ENCODE measurements around the gene SLFN13.
A peak's percentile ranks its signal among the peaks of the same experiment; 100 is the strongest.
"Not testable (repeated sequence)": the region's sequence is repeated elsewhere in the genome, so short reads cannot be mapped to it uniquely, and the experiment has no call there.

The SLFN13 gene

DNA sequence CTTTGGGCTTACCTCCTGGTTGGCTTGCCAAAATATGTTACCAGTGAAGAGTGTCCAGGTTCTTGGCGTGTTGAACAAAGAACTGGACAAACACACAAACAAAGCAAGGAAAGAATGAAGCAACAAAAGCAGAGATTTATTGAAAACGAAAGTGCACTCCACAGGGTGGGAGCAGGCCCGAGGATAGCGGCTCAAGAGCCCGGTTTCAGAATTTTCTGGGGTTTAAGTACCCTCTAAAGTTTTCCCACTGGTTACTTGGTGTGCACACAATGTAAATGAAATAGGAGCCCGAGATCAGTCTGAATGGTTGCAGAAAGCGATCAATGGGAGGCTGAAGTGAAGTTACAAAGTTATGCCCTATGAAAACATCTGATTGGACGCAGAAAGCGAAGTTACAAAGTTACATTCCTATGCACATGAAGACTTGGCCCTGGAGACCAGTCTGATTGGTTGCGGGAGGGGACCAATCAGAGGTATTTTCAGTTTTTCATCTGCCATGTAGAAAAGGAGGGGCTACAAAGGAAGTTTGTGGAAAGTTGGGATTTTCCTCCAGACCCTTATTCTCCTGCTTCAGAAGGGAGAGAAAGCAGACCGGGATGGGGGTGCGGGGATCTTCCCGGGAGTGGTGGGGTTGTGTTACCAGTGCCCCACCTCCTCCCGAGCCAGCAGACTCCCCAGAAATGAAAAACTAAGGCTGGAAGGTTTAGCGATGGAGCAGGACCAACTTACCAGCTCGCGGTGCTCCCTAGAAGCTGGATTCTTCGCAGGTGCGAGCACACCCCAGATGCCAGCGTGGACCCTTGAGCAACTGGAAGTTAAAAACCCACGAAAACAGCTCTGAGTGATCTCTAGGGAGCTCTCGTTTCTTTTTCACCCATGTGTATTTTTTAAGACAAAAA lies 16.1 kb downstream of the SLFN13 start, which contains the start of gene SLFN12:
Gene SLFN12, minus strand, starts transcription at position 325 of the 899 bp plus-strand sequence. CDS start 9,472 bp downstream, outside the sequence.
- peak; percentile 85 for DNase-seq (ENCODE audit: low spot score)

DNA sequence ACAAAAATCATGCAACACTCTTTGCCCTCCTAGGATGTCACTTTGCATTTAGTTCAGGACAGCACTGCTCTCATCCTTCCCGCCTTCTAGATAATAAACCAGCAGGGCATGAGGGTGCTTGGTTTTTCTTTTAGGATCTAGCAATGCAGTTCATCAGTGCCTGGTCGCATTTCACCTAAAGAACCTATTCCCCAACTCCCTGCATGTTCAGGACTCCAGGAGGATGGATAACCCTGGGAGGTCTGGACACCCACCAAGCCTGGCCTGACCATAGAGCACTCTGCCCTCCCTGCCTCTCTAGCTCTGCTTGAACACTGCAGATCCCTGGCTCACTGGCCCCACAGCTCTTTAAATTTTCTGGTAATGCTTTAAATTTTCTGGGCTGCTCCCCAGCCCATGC lies 18.9 kb downstream of the SLFN13 start:
- no peak for DNase-seq (ENCODE audit: low spot score)

GRCh38 chr17:35428229-35428628 lies 20.3 kb downstream of the SLFN13 start:
- no peak for DNase-seq (ENCODE audit: low spot score)

DNA sequence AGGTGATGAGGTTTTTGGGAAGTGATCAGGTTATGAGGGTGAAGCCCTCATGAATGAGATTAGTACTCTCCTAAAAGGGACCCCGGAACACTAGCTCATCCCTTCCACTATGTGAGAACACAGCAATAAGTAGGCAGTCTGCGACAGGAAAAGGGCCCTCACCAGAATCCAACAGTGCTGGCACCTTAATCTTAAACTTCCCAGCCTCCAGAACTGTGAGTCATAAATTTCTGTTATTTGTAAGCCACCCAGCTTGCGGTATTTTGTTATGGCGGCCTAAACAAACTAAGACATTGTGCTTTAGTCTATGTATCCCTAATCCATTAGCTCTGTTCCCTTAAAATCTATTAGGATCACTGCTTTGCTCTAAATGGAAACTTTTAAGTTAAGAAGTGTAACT lies 24.8 kb downstream of the SLFN13 start:
- DNase-seq (ENCODE audit: low spot score) = no peak

- not testable (repeated sequence) for DNase-seq (ENCODE audit: low spot score)
Measured at GRCh38 chr17:35421069-35421468, 27.5 kb downstream of the SLFN13 start.

- DNase-seq (ENCODE audit: low spot score) = no peak
Measured at GRCh38 chr17:35416659-35417058, 31.9 kb downstream of the SLFN13 start.

GRCh38 chr17:35414707-35415106 lies 33.9 kb downstream of the SLFN13 start:
- not testable (repeated sequence) for DNase-seq (ENCODE audit: low spot score)

GRCh38 chr17:35414247-35414646 lies 34.3 kb downstream of the SLFN13 start:
- DNase-seq (ENCODE audit: low spot score) = no peak

GRCh38 chr17:35407531-35407930 lies 41.0 kb downstream of the SLFN13 start:
- DNase-seq (ENCODE audit: low spot score) = no peak

DNA sequence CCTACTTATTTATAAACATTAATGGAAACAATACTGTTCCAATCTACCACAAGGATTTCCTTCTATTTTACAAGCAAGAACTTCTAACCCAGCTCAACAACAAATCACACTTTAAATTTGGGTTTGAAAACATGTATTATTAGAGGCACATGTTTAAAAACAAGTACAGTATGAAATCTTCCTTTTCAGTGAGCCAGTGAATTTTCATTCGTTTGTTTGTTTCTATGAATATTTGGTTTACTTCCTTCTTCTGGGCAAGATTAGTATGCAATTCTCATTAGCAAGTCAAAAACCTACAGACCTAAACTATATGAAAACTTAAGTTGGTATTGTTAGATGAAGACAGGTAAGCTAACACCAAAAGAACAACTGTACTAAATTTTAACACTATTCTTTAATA lies 42.0 kb downstream of the SLFN13 start:
- DNase-seq (ENCODE audit: low spot score) = no peak

DNA sequence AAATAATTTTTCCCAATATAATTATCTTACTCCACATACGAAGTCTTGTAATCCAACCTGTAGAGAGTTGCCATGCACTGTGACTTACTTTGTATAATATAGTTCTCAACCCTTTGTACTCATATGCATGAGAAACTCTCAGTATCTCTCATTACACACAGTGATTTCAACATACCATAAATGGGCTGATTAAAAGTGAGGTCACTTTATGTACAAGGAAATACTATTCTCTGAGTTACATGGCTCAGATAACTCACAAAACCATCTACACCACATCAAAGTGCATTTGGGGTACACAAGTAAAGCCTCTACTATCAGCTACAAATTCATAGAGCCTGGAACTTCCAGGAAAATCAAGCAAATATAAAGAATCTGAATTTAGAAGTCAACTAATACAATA lies 44.2 kb downstream of the SLFN13 start:
- no peak for DNase-seq (ENCODE audit: low spot score)

DNA sequence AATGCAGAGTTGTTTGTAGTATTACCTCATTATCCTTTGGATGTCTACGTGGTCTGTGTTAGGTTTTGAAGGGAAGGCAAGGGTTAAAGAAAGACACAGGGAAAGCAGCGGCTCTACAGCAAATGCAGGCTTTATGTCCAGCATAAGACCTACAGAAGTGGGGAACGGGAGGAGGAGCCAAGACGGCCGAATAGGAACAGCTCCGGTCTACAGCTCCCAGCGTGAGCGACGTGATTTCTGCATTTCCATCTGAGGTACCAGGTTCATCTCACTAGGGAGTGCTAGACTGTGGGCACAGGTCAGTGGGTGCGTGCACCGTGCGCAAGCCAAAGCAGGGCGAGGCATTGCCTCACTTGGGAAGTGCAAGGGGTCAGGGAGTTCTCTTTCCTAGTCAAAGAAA lies 54.8 kb downstream of the SLFN13 start:
- not testable (repeated sequence) for DNase-seq (ENCODE audit: low spot score)

DNA sequence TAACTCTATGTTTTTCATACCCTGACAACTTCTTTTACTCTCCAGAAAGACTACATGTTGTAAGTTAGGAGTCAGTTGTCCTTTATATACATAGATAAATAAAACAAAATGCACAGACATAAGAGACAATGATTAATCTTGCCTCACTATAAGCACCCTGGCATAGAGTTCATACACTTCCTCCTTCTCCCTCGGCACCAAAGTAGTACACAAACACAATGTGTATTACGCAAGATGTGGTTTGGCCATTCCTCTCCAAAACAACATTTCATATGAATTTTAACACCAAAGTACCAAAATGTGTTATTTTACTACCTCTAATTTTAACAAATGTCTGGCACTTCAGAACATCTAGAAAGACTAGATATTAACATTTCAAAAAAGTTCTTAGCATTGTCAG lies 57.9 kb downstream of the SLFN13 start:
- no peak for DNase-seq (ENCODE audit: low spot score)

DNA sequence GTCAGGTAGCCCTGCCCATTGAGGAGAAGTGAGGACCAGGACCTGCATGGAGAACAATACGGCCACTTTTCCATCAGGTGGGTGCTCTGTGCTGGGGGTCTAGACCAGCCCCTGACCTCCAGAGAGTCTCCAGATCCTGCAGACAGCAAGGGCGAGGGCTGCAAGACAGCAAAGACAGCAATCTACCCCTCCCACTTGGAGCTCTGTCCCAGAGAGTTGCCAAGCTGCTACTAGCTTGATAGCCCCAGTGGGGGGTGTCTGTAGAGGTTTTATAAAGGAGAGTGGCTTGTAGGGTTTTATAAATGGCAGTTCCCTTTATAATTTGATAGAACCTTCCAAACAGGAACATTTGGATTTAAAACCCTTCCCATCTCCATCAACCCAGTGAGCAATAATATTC lies 58.4 kb downstream of the SLFN13 start:
- DNase-seq (ENCODE audit: low spot score) = no peak

GRCh38 chr17:35387496-35387895 lies 61.1 kb downstream of the SLFN13 start:
- DNase-seq (ENCODE audit: low spot score) = no peak
